ENCODE results near the gene COL18A1.
"Not testable (repeated sequence)": the region's sequence is repeated elsewhere in the genome, so short reads cannot be mapped to it uniquely, and the experiment has no call there.

COL18A1 gene

DNA sequence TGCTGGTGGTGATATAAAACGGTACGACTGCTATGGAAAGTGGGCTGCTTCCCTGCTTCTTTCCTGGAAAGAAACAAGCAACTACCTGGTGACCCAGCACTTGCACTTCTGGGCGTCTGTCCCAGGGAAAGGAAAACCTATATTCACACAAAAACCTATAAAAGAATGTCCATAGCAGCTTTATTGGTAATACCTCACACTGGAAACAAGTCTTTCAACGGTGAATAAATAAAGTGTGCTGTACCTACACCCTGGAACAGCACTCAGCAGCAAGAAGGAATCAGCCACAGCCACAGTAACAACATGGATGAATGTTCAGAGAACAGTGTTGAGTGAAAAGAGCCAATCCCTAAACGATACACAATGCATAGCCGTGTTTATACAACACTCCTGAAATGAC is 117.4 kb downstream of the COL18A1 start:
- no peak for DNase-seq (ENCODE audit: low read depth)

DNA sequence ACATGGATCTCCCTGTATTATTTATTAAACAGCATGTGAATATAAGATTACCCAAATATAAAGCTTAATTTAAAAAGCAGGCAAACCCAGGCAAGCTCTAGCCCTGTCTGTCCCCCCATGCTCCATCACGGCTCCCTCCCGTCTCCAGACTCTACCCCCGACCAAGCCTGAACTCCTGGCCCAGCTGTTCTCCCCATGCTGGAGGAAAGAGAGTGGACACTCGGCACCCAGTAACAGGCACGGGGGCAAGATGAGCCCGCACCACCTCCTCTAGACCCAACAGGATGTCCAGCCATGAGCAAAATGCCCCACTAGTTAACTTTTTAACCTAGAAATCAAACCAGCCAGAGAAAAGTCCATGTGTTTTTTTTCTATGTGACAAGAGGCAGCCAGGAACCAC is 118.0 kb downstream of the COL18A1 start:
- DNase-seq (ENCODE audit: low read depth), result no peak

DNA sequence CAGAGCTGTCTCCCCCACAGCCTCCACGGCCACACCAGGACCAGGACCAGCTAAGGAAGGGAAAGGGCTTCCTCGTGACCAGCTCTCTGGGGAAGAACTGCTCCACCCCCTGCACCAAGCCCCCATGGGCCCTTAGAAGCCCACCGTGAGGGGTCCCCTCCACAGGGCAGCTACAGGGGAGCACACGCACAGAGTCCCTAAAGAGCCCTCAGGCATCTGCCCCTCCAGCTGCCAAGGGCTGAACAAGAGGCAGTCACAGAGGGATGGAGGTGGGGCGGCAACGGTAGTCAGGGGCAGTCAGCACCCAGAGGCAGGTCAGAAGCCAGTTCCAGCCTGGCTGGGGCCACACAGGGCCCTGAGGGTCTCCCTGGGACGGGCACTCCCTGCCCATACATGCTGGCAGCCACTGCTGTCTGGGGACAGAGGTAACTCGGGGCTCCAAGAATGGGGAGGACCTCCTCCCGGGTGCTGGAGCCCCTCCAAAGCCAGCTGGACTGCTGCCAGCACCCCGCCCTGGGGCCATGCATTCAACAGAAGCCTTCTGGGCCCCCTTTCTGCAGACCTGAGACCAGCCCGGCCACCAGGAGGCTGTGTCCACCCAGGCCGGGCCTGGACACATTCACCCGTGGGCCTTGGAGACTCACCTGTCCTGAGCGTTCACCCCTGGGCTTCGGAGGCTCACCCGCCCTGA is 118.6 kb downstream of the COL18A1 start:
- no peak for DNase-seq (ENCODE audit: low read depth)

DNA sequence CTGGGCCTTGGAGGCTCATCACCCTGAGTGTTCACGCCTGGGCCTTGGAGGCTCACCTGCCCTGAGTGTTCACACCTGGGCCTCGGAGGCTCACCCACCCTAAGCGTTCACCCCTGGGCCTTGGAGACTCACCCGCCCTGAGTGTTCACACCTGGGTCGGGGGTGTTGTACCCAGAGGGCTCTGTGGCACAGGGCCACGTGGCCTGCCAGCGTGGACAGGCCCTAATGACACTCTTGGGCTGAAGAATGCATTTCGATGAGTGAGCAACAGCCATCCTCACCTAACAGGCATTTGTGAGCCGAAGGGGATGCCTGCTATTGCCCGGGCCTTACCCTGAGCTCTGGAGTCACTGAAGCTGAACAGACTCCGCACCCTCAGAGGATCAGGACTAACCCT is 119.8 kb downstream of the COL18A1 start:
- DNase-seq (ENCODE audit: low read depth), result no peak

DNA sequence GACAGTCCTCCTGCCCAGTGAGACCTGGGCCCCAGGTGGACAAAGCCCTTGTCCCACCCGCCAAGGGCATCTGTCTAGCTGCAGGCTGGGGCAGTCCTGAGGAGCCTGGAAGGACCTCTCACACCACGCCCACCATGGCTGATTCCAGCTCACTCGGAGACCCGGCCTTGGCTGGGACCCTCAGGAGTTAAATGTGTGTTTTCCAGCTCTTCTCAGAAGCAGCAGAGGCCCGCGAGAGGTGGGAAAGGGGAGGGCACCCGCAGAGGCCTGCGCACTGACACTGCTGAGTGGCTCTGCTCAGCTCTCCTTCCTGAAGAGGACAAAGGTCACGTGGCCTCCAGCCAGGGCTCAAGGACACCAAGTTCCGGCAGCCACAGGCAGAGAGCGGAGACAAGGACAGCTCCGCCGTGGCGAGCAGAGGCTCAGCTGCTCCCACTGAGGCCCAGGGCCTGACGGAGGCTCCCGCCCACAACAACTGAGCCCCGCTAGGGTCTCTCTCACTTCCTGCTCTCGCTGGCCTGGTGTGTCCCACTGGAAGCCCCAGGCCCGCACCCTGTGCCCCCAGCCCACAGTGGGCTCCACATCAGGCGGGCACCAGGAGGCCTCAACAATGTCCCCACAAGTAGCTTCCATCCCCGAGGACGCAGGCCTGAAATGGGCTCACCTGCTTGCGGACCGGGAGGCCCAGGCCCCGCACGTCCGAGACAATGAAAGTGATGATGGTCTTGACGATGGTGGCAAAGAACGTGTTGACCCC is 120.4 kb downstream of the COL18A1 start:
- DNase-seq (ENCODE audit: low read depth), result no peak

DNA sequence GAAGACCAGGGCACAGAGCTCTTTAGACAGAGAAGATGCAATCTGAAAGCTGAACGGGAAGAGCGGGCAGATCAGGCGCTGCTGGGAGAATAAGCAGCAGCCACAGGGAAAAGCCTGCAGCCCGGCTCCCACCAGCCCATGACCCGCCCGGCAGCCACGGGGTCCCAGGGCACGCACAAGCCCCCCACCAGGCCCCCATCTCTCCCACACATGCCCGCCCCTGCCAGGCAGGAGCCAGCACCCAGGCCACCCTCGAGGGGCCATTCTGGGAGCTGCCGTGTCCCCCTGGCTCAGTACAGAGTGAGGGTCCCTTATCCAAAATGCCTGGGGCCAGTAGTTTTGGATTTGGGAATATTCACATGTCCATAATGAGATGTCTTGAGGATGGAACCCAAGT is 120.9 kb downstream of the COL18A1 start:
- DNase-seq (ENCODE audit: low read depth), result no peak

DNA sequence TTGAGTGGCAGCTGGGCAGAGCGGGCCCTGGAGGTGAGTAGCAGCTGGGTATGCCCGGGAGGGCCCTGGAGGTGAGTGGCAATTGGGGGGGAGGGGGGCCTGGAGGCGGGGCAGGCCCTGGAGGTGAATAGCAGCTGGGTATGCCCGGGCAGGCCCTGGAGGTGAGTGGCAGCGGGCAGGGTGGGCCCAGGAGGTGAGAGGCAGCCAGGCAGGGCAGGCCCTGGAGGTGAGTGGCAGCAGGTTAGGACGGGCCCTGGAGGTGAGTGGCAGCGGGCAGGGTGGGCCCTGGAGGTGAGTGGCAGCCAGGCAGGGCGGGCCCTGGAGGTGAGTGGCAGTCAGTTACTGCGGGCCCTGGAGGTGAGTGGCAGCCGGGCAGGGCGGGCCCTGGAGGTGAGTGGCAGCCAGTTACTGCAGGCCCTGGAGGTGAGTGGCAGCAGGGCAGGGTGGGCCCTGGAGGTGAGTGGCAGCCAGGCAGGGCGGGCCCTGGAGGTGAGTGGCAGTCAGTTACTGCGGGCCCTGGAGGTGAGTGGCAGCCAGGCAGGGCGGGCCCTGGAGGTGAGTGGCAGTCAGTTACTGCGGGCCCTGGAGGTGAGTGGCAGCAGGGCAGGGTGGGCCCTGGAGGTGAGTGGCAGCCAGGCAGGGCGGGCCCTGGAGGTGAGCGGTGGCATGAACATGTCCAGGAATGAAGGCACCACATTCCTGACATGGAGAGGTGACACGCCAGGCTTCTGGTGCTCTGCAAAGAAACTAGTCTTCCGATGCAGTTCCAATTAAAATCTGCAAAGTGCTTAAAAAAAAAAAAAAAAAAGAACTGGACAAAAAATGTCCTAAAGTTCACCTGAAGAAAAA is 122.4 kb downstream of the COL18A1 start:
- not testable (repeated sequence) for DNase-seq (ENCODE audit: low read depth)

DNA sequence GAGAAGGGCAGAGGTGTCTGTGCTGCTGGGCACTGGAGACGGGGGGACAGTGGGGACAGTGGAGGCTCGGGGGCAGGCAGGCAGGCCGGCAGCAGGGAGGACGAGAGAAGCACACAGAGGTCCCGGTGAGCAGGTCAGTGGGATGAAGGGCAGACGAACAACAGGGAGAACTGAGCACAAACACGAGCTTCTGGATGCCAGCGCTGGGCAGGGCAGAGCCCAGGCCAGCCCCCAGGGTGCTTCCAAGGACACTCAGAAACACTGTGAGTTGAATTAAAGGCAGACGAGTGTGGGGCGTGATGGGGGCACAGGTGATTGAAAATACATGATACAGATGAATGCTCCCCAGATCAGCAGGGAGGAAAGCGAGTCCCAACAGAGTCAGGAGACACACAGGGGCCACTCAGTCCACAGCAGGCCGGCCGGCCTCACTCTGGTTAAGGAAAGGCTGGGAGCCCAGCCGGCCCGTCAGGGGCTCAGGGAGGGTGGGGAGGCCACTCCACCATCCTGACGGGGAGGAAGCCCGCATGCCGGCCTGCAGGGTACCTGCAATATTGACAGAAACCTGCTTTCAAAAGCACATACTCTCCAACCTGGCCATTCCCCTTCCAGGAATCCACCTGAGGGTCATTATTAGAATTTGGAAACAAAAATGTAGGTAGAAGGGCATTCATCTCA is 123.2 kb downstream of the COL18A1 start:
- DNase-seq (ENCODE audit: low read depth), result no peak

DNA sequence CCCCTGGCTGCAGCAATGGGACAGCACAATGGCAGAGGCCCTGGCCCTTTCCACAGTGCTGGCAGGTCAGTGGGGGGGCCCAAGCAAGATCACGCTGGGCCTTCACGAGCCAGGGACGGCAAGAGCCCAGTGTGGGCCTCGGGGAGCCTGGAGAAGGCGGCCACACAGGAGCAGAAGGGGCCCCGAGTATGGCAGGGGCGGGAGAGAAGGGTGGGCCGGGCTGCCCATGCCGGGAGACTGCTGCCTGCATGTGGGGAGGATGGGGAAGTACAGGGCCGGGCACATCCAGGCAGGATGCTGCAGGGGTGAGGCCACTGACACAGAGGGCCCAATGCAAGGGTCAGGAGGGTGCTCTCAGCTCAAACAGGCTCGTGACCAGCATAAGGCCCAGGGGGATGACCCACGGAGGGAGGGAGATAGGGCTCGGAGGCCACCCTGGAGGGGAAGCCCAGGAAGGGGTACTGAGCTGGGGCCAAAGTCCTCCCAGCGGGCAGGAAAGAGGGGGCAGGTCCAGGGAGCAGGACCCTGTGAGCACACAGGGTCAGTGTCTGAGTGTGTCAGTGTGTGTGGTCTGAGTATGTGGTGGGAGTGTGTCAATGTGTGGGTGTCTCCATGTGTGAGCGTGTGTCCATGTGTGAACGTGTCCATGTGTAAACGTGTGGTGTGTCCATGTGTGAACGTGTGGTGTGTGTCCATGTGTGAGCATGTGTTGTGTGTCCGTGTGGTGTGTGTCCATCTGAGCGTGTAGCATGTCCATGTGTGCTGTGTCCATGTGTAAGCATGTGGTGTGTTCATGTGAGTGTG is 124.2 kb downstream of the COL18A1 start:
- no peak for DNase-seq (ENCODE audit: low read depth)

DNA sequence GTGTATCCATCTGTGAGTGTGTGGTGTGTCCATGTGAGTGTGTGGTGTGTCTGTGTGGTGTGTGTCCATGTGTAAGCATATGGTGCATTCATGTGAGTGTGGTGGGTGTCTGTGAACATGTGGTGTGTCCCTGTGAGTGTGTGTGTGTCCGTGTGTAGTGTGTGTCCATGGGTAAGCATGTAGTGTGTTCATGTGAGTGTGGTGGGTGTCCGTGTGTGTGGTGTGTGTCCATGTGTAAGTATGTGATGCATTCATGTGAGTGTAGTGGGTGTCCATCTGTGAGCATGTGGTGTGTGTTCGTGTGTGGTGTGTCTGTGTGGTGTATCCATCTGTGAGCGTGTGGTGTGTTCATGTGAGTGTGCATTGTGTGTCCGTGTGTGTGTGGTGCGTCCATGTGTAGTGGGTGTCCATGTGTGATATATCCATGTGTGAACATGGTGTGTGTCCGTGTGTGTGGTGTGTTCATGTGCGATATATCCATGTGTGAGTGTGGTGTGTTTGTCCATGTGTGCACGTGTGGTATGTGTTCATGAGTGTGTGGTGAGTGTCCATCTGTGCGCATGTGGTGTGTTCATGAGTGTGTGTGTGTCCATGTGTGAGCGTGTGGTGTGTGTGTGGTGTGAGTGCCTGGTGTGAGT is 124.9 kb downstream of the COL18A1 start:
- no peak for DNase-seq (ENCODE audit: low read depth)

DNA sequence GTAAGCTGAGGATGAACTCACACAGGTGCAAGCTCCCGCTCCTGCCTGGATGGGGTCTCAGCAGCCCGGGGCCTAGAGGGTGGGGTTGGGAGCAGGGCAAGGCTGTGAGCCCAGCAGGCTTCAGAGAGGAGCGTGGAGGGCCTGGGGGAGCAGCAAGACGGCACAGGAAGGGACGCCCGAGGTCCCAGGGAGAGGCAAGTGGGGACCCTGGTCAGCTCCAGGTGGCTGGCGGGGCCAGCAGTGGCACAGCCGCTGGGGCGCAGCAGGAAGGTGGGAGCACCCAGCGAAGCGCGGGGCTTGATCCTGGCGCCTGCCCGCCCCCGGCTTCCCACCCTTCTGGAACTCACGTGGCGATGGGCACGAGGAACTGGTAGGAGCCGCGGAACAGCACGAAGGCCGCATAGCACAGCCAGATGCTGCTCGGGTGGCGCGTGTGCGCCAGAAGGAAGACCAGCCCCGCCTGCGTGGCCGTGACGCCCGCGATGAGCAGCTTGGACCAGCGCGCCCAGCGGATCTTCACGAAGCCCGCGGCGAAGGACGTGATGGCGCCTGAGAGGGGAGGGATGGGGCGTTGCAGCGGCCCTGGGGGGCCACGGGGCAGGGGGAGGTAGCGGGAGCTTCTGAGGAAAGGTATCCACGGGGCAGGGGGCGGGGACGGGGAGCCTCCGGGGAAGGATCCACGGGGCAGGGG is 125.6 kb downstream of the COL18A1 start:
- no peak for DNase-seq (ENCODE audit: low read depth)

DNA sequence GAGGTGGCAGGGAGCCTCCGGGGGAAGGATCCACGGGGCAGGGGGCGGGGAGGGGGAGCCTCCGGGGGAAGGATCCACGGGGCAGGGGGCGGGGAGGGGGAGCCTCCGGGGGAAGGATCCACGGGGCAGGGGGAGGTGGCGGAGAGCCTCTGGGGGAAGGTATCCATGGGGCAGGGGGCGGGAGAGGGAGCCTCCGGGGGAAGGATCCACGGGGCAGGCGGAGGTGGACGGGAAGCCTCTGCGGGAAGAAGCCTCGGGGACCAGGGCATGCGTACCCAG is 126.1 kb downstream of the COL18A1 start:
- DNase-seq (ENCODE audit: low read depth), result not testable (repeated sequence)

DNA sequence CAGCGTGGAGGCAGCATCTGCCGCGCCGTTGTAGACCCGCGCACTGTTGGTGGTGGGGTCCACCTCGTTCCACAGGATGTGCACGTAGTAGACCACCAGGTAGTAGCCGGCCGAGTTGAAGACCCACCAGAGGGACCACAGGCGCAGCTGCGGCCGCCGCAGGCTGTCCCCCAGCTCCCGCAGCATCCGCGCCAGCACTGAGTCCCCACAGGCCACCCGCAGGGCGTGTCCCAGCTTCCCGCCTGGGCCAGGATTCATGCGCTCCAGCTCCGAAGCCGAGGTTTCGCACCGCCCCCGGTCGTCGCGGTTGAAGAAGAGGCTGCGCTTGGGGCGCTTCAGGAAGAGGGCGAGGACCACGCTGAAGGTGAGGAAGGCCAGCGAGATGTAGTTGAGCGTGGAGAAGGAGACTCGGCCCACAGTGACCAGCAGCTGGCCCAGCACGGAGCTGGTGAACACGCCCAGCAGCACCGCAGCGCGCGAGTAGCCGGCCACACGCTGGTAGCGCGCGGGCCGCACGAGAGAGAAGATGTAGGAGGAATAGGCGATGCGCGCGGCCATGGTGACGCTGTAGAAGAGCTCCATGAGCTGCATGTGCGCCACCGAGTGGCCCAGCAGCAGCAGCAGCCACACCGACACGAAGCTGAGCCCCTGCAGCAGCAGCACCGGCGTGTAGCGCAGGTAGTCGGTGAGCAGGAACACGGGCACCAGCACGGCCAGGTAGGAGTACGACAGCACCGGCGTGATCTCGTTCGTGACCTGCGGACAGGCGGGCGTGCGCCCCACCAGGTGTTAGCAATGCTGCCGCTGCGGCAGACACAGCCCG is 126.6 kb downstream of the COL18A1 start:
- DNase-seq (ENCODE audit: low read depth), result no peak

DNA sequence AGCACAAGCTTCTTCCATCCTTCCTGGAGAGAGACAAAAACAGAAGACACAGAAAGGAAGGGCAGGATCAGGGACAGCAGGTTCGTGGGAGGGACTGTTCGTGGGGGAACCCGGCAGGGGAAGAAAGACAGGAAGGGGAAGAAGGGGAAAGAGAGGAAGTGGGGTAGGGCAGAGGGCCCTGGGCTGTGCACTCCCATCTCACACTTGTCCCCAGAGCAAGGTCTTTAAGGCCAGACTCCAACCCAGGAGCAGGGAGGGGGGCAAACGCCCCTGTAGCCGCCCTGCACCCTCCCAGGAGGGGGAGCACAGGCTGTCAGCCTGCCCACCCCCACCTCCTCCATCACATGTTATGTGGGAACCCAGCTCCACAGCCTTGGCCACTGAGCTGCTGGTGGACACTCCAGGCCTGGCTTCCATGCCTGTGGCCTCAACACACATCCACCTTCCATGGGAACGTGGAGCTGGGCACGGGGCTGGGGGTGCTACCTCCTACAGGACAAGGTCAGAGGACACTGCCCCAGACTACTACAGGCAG is 127.9 kb downstream of the COL18A1 start:
- no peak for DNase-seq (ENCODE audit: low read depth)

DNA sequence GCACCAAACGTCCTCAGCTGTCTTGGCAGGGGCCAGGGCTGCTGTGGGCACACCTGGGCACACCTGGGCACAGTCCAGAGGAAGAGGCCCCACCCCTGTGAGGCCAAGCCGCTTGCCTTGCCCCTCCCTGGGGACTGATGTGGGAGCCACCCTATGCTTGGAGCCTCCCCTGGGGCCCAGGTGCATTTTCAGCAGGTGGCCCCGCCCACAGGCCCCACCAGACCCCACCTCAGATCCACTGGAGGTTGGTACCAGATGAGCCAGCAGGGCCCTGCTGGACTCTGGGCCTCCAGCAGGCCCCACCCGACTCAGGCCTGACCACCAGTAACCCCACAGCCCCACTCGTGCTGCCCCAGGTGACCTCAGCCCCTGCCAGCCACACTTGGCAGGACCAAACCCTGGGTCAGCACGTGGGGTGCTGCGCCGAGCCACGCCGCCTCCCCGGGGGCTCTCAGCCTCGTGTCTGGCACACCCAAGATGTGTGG is 128.4 kb downstream of the COL18A1 start:
- DNase-seq (ENCODE audit: low read depth), result no peak

DNA sequence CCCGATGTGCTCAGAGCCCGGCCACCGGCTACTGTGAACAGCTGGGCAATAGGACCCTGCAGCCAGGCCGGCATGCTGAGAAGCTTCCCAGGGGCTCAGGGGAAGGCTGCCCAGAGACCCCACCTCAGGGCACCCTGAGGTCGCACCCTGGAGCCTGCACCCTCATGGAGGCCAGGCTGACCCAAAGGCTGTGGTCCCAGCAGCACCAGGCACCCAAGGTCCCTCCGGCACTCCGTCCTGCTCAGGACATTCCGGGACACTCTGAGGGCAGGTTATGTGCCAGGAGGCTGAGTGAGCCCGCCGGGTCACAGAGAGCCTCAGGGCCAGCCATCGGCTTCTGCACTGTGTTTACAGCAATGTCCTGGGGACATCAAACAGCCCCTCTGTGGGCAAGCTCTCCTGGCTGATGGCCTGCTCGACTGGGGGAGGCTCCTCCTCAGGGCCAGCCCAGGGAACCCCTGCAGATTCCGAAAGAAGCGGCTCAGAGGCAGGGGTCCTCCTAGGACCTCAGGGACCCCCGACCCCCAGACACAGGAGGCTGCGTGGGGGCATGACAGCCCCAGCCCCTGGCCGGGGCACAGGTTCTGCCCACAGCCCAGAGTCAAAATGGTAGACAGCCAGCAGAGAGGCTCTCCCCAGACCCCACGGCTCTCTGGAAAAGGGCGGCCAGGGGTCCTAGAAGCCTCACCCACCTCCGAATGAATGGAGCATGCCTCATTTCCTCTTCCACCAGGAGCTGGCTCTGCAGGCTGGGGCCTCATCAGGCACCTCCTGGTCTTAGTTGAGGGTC is 129.1 kb downstream of the COL18A1 start:
- no peak for DNase-seq (ENCODE audit: low read depth)

DNA sequence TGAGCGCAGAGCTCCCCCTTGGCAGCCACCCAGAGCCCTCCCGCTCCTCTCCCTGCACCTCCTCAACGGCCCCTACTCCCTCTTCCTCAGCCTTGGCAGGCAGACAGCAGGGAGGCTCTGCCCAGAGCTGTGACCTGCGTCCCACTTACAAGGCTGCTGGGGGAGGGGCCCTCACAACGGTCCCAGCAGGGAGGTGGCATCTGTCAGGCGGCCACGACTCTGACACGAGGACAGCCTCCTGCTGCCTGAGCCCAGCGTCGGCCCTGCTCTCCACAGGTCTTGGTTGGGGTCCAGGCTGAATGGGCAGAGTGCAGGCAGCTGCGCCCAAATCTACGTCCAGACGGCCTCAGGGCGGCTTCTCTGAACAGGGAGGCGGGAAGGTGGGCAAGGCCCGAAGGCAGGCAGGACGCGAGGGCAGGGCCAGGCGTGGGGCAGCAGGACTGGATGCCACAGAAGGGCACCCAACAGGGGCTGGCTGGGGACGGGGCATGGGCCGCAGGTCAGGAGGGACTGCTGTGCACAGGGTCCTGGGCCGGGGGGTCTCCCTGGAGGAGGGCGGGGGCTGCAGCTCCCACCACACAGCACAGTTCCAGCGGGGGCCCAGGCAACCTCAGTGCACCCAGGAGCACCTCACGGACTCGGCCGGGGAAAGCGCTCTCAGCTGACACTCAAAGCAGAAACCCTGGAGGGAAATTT is 129.8 kb downstream of the COL18A1 start:
- no peak for DNase-seq (ENCODE audit: low read depth)
